HepG2 (cell line): ENCODE results near the gene NME2. TPM values are rescaled to one million over a fixed set of nuclear protein-coding genes. Genes with fewer than 3 reads are reported as not detected.

Source experiments
- FOXK1 ChIP-seq: sonication (generic); formaldehyde crosslinking; IDR thresholded peaks from 2 replicates; pipeline ENCODE4 v1.4.0; 2020; ENCODE audit warnings: low read depth, missing genetic modification reagents, borderline replicate concordance
- GABPB1 ChIP-seq: IDR thresholded peaks from 2 replicates; pipeline ENCODE4 v1.6.1; 2016; ENCODE audit warnings: mild to moderate bottlenecking, missing genetic modification reagents, moderate library complexity, missing compliant biosample characterization
- GPBP1L1 ChIP-seq: sonication (generic); formaldehyde crosslinking; IDR thresholded peaks from 2 replicates; pipeline ENCODE4 v1.5.0; 2020; ENCODE audit warnings: mild to moderate bottlenecking, missing genetic modification reagents
- IRX3 ChIP-seq: sonication (generic); formaldehyde crosslinking; IDR thresholded peaks from 2 replicates; pipeline ENCODE4 v1.8.1; 2023; ENCODE audit warnings: mild to moderate bottlenecking, low read depth, missing genetic modification reagents, borderline replicate concordance
- JARID2 ChIP-seq: sonication (generic); formaldehyde crosslinking; IDR thresholded peaks from 2 replicates; pipeline ENCODE4 v1.8.1; 2023; ENCODE audit warnings: missing genetic modification reagents, inconsistent platforms; ENCODE audit not compliant: insufficient replicate concordance
- NR2F1 ChIP-seq, 2 experiments: fragments of 450-650 bp in 1 of 2; formaldehyde crosslinking in 1 of 2; IDR thresholded peaks; 2 replicates each; pipeline versions ENCODE4 v1.5.0 to v1.6.1; 2016 to 2020; ENCODE audit warnings: mild to moderate bottlenecking in 1 of 2, missing compliant biosample characterization in 1 of 2, missing genetic modification reagents in 1 of 2, moderate library complexity in 1 of 2
- THAP9 ChIP-seq: sonication (generic); formaldehyde crosslinking; IDR thresholded peaks from 2 replicates; pipeline ENCODE4; 2020; ENCODE audit warnings: missing genetic modification reagents, mild to moderate bottlenecking, borderline replicate concordance
- ZBED4 ChIP-seq: sonication (generic); formaldehyde crosslinking; IDR thresholded peaks from 2 replicates; pipeline ENCODE4 v1.4.0; 2020; ENCODE audit warnings: missing genetic modification reagents, borderline replicate concordance
- ZBTB21 ChIP-seq: sonication (generic); formaldehyde crosslinking; IDR thresholded peaks from 2 replicates; pipeline ENCODE4 v1.4.0; 2020; ENCODE audit warnings: missing genetic modification reagents
- ZBTB33 ChIP-seq: sonication (generic); formaldehyde crosslinking; IDR thresholded peaks from 2 replicates; pipeline ENCODE4 v1.4.0; 2020; ENCODE audit warnings: missing genetic modification reagents
- ZBTB7A ChIP-seq: sonication (generic); formaldehyde crosslinking; IDR thresholded peaks from 2 replicates; pipeline ENCODE4 v1.8.0; 2022; ENCODE audit warnings: mild to moderate bottlenecking, missing genetic modification reagents
- ZFP37 ChIP-seq: sonication (generic); formaldehyde crosslinking; IDR thresholded peaks from 2 replicates; pipeline ENCODE4 v1.4.0; 2020; ENCODE audit warnings: missing genetic modification reagents, borderline replicate concordance
- ZNF331 ChIP-seq: sonication (generic); formaldehyde crosslinking; IDR thresholded peaks from 2 replicates; pipeline ENCODE4 v1.4.0; 2020; ENCODE audit warnings: missing genetic modification reagents
- ZNF343 ChIP-seq: sonication (generic); formaldehyde crosslinking; IDR thresholded peaks from 2 replicates; pipeline ENCODE4 v1.4.0; 2020; ENCODE audit warnings: mild to moderate bottlenecking, missing genetic modification reagents
- ZNF562 ChIP-seq: sonication (generic); formaldehyde crosslinking; IDR thresholded peaks from 2 replicates; pipeline ENCODE4 v1.8.0; 2022; ENCODE audit warnings: missing genetic modification reagents, borderline replicate concordance
- ZNF570 ChIP-seq: sonication (generic); formaldehyde crosslinking; IDR thresholded peaks from 2 replicates; pipeline ENCODE4 v1.4.0; 2020; ENCODE audit warnings: mild to moderate bottlenecking, missing genetic modification reagents, borderline replicate concordance
- polyA plus RNA-seq, 8 experiments: library from polyadenylated mRNA; depleted of rRNA in 3 of 8; stranded (reverse) in 7 of 8; unstranded in 1 of 8; fragments of >200 nt; fragmentation: Illumina TruSeq in 4 of 8; extraction: Trizol in 4 of 8; gene quantifications; 2 replicates each; pipeline versions ENCODE4 v1.2.1 to v1.2.3, GENCODE V29; 2011 to 2016; ENCODE audit warnings: low read depth in 4 of 8, missing spikeins in 1 of 8, mixed read lengths in 1 of 8; ENCODE audit not compliant: insufficient read depth in 1 of 8
- total RNA-seq, 5 experiments: library from RNA; depleted of rRNA; stranded (reverse); fragments of >200 nt; fragmentation: Illumina TruSeq; extraction: Trizol; gene quantifications; 2 replicates each; pipeline ENCODE4 v1.2.3, GENCODE V29; 2016; ENCODE audit warnings: low read depth in 1 of 5

NME2 gene
- total and polyA plus RNA-seq, 2 of the 13 experiments (the other 11 are each of a cell fraction or from before 2014, with no cell fraction given): 790 to 1,213 TPM

- TF ChIP-seq ZFP37 (peak; percentile 66; the same call in 1 of the 2 replicates), ZNF343 (CRISPR knock-in tag) (no peak), FOXK1 (peak; percentile 63; the same call in 1 of the 2 replicates), GPBP1L1 (CRISPR knock-in tag) (no peak), ZBED4 (CRISPR knock-in tag) (peak; percentile 51; the same call in 1 of the 2 replicates), IRX3 (CRISPR knock-in tag) (no peak), ZNF331 (CRISPR knock-in tag) (no peak), GABPB1 (peak; percentile 37; the same call in 1 of the 2 replicates), ZNF562 (CRISPR knock-in tag) (no peak), THAP9 (CRISPR knock-in tag) (no peak), ZBTB33 (no peak), ZBTB7A (CRISPR knock-in tag) (no peak), ZNF570 (CRISPR knock-in tag) (no peak), NR2F1 (CRISPR knock-in tag; IDR thresholded peaks at IDR 0.05) (0 out of 4 replicates have a peak, but pooled peaks of 1 of the 2 experiments have one; percentile 24), JARID2 (CRISPR knock-in tag) (no peak), ZBTB21 (no peak)
Measured at GRCh38 chr17:51121620-51122472, 44.4 kb upstream of the NME2 start (continued).
